AG09319 (cell line): ENCODE results near the gene KIAA1755.

Source experiments
- DNase-seq: peaks from one replicate; pipeline ENCODE4 v3.0.0-alpha.2; 2010; ENCODE audit warnings: low read depth; ENCODE audit errors: extremely low read depth
- CTCF ChIP-seq: IDR thresholded peaks from 2 replicates; pipeline ENCODE4 v1.5.1; 2011; ENCODE audit warnings: low read depth, mild to moderate bottlenecking, inconsistent platforms, low read length, moderate library complexity

Gene KIAA1755

GRCh38 chr20:38178065-38178491, 82.5 kb downstream of the KIAA1755 start:
- no peak for DNase-seq
- TF ChIP-seq CTCF, result no peak

GRCh38 chr20:38177201-38177600, 83.3 kb downstream of the KIAA1755 start:
- DNase-seq, result no peak
- TF ChIP-seq CTCF, result no peak

GRCh38 chr20:38175304-38176180, 85.0 kb downstream of the KIAA1755 start:
- DNase-seq, result no peak
- TF ChIP-seq CTCF, result no peak

GRCh38 chr20:38173237-38174156, 87.0 kb downstream of the KIAA1755 start:
- DNase-seq, result peak; percentile 79
- no peak; the same call in none of the 2 replicates for TF ChIP-seq CTCF

- TF ChIP-seq CTCF, result peak; percentile 24
- DNase-seq, result no peak
These were observed 88.1 kb downstream of the KIAA1755 start for GRCh38 chr20:38172408-38172807.

- DNase-seq, result no peak
- TF ChIP-seq CTCF, result no peak
These were observed 88.9 kb downstream of the KIAA1755 start for GRCh38 chr20:38171675-38172043.
